HepG2 (cell line): ENCODE data around the gene HSD11B1L. TPM values are rescaled to one million over a fixed set of nuclear protein-coding genes. Genes with fewer than 3 reads are reported as not detected.

Experiments used
- ARID4A ChIP-seq: sonication (generic); formaldehyde crosslinking; IDR thresholded peaks from 2 replicates; pipeline ENCODE4 v1.5.0; 2020; ENCODE audit warnings: mild to moderate bottlenecking, missing genetic modification reagents, borderline replicate concordance
- ARID5B ChIP-seq: IDR thresholded peaks from 2 replicates; pipeline ENCODE4 v1.4.0; 2020; ENCODE audit warnings: mild to moderate bottlenecking, missing genetic modification reagents
- BCL3 ChIP-seq: sonication (generic); formaldehyde crosslinking; IDR thresholded peaks from 2 replicates; pipeline ENCODE4 v1.5.1; 2020; ENCODE audit warnings: mild to moderate bottlenecking, missing genetic modification reagents, moderate library complexity
- DDIT3 ChIP-seq: sonication (generic); formaldehyde crosslinking; IDR thresholded peaks from 2 replicates; pipeline ENCODE4 v1.4.0; 2020; ENCODE audit warnings: mild to moderate bottlenecking, missing genetic modification reagents
- ISX ChIP-seq: sonication (generic); formaldehyde crosslinking; conservative IDR thresholded peaks from 2 replicates; pipeline ENCODE4 v1.5.0; 2020; ENCODE audit warnings: missing genetic modification reagents
- KDM4B ChIP-seq: sonication (generic); formaldehyde crosslinking; IDR thresholded peaks from 2 replicates; pipeline ENCODE4 v1.4.0; 2020; ENCODE audit warnings: missing genetic modification reagents
- KLF11 ChIP-seq: IDR thresholded peaks from 2 replicates; pipeline ENCODE4 v1.6.1; 2016; ENCODE audit warnings: missing compliant biosample characterization
- RBM39 ChIP-seq: fragments of 200-400 bp; formaldehyde crosslinking; IDR thresholded peaks from one replicate; pipeline ENCODE4 v1.6.1; 2018; ENCODE audit warnings: antibody characterized with exemption, mild to moderate bottlenecking, low read depth, low read length; ENCODE audit not compliant: poor library complexity, severe bottlenecking
- SMAD3 ChIP-seq: sonication (generic); formaldehyde crosslinking; IDR thresholded peaks from 2 replicates; pipeline ENCODE4 v1.4.0; 2020; ENCODE audit warnings: missing genetic modification reagents
- TARDBP ChIP-seq: sonication (generic); formaldehyde crosslinking; IDR thresholded peaks from 2 replicates; pipeline ENCODE4 v1.8.0; 2022; ENCODE audit warnings: mild to moderate bottlenecking, missing genetic modification reagents
- XBP1 ChIP-seq: sonication (generic); formaldehyde crosslinking; IDR thresholded peaks from 2 replicates; pipeline ENCODE4 v1.5.0; 2020; ENCODE audit warnings: missing genetic modification reagents
- ZHX1 ChIP-seq: sonication (generic); formaldehyde crosslinking; IDR thresholded peaks from 2 replicates; pipeline ENCODE4 v1.8.1; 2022; ENCODE audit warnings: low read depth, mild to moderate bottlenecking, missing genetic modification reagents
- ZNF337 ChIP-seq: sonication (generic); formaldehyde crosslinking; IDR thresholded peaks from 2 replicates; pipeline ENCODE4 v1.5.1; 2020; ENCODE audit warnings: missing genetic modification reagents, low read depth, mild to moderate bottlenecking, borderline replicate concordance
- ZNF34 ChIP-seq: sonication (generic); formaldehyde crosslinking; IDR thresholded peaks from 2 replicates; pipeline ENCODE4 v1.4.0; 2020; ENCODE audit warnings: mild to moderate bottlenecking, missing genetic modification reagents, borderline replicate concordance
- polyA plus RNA-seq, 8 experiments: library from polyadenylated mRNA; depleted of rRNA in 3 of 8; stranded (reverse) in 7 of 8; unstranded in 1 of 8; fragments of >200 nt; fragmentation: Illumina TruSeq in 4 of 8; extraction: Trizol in 4 of 8; gene quantifications; 2 replicates each; pipeline versions ENCODE4 v1.2.1 to v1.2.3, GENCODE V29; 2011 to 2016; ENCODE audit warnings: low read depth in 4 of 8, missing spikeins in 1 of 8, mixed read lengths in 1 of 8; ENCODE audit not compliant: insufficient read depth in 1 of 8
- total RNA-seq, 5 experiments: library from RNA; depleted of rRNA; stranded (reverse); fragments of >200 nt; fragmentation: Illumina TruSeq; extraction: Trizol; gene quantifications; 2 replicates each; pipeline ENCODE4 v1.2.3, GENCODE V29; 2016; ENCODE audit warnings: low read depth in 1 of 5

Gene HSD11B1L
- total and polyA plus RNA-seq, 2 of the 13 experiments (the other 11 are each of a cell fraction or from before 2014, with no cell fraction given), result 2.8 to 3.9 TPM

GRCh38 chr19:5690125-5690954 is 9.5 kb downstream of the HSD11B1L start, which contains the start of gene RPL36 (continued):
- TF ChIP-seq ZHX1 (no peak), KLF11 (CRISPR knock-in tag) (peak; percentile 51; the same call in 1 of the 2 replicates), SMAD3 (CRISPR knock-in tag) (peak; percentile 46; the same call in 1 of the 2 replicates), KDM4B (CRISPR knock-in tag) (0 out of 2 replicates have a peak, but pooled peaks have one; percentile 30), TARDBP (no peak; the same call in 1 of the 2 replicates), ISX (CRISPR knock-in tag) (0 out of 2 replicates have a peak, but pooled peaks have one; percentile 32), ZNF34 (CRISPR knock-in tag) (peak; percentile 90; the same call in 1 of the 2 replicates), BCL3 (CRISPR knock-in tag) (peak; percentile 85), DDIT3 (CRISPR knock-in tag) (peak; percentile 41; the same call in 1 of the 2 replicates), ARID4A (CRISPR knock-in tag) (peak; percentile 93), XBP1 (CRISPR knock-in tag) (peak; percentile 85; the same call in 1 of the 2 replicates), ARID5B (peak; percentile 20; the same call in 1 of the 2 replicates), RBM39 (peak; percentile 98), ZNF337 (CRISPR knock-in tag) (0 out of 2 replicates have a peak, but pooled peaks have one; percentile 60)
